ENCODE measurements around the gene ACTL6B.

GRCh38 chr7:100626055-100626454, 30.2 kb downstream of the ACTL6B start:
- TF ChIP-seq POLR2AphosphoS5 (IDR thresholded peaks at IDR 0.05; ENCODE audit: borderline replicate concordance, low read depth, low read length), result no peak
- TF ChIP-seq EZH2 (IDR thresholded peaks at IDR 0.05), result no peak
